ENCODE measurements around the gene SLC35G6.

GRCh38 chr17:7460850-7461660 is 20.2 kb upstream of the SLC35G6 start:
- TF ChIP-seq YY1 (IDR thresholded peaks at IDR 0.05) (no peak), CTCF (IDR thresholded peaks at IDR 0.05; ENCODE audit: low read depth, low read length, missing input control) (no peak), MAX (IDR thresholded peaks at IDR 0.05) (no peak), RAD21 (IDR thresholded peaks at IDR 0.05) (no peak), JUND (IDR thresholded peaks at IDR 0.05) (no peak), TAF1 (conservative IDR thresholded peaks at IDR 0.05) (no peak), ZBTB33 (IDR thresholded peaks at IDR 0.05) (no peak), FOXA1 (IDR thresholded peaks at IDR 0.05) (no peak), REST (IDR thresholded peaks at IDR 0.05) (no peak), EGR1 (IDR thresholded peaks at IDR 0.05; ENCODE audit: low read depth in 2 of 2) (no peak)

All from liver (tissue), 3 donors.